Chondrocyte (in vitro differentiated cells): ENCODE results near the gene GRHL3. TPM values are rescaled to one million over a fixed set of nuclear protein-coding genes. Genes with fewer than 3 reads are reported as not detected.
"Not testable (repeated sequence)": the region's sequence is repeated elsewhere in the genome, so short reads cannot be mapped to it uniquely, and the experiment has no call there.

ENCODE experiments used
- DNase-seq: peaks from one replicate; pipeline ENCODE4 v3.0.0; 2021; ENCODE audit warnings: mixed read lengths, low spot score
- H3K27ac Mint-ChIP-seq: one replicate; pipeline ENCODE4 v1.8.0; 2021; ENCODE audit warnings: mild to moderate bottlenecking, moderate library complexity, mixed read lengths; ENCODE audit not compliant: unreplicated experiment
- H3K27me3 Mint-ChIP-seq: 2 replicates; pipeline ENCODE4 v1.8.0; 2021; ENCODE audit warnings: low read depth, mixed read lengths
- H3K36me3 Mint-ChIP-seq: 2 replicates; pipeline ENCODE4 v1.8.0; 2021; ENCODE audit warnings: low read depth, mixed read lengths
- H3K4me1 Mint-ChIP-seq: 2 replicates; pipeline ENCODE4 v1.8.0; 2021; ENCODE audit warnings: low read depth, mild to moderate bottlenecking, mixed read lengths
- H3K4me3 Mint-ChIP-seq: one replicate; pipeline ENCODE4 v1.8.0; 2021; ENCODE audit warnings: mild to moderate bottlenecking, moderate library complexity, mixed read lengths; ENCODE audit not compliant: unreplicated experiment
- H3K9me3 Mint-ChIP-seq: 2 replicates; pipeline ENCODE4 v1.8.0; 2021; ENCODE audit warnings: low read depth, mixed read lengths
- total RNA-seq: library from RNA; stranded (reverse); gene quantifications from 3 replicates; pipeline ENCODE4 v1.2.1, GENCODE V29; 2021
- TF ChIP-seq, protein P1 (sequence below): fragments of 200-600 bp; sonication (generic); IDR thresholded peaks from 2 replicates; pipeline ENCODE4 v1.5.0; 2021; ENCODE audit warnings: antibody characterized with exemption, mild to moderate bottlenecking, moderate library complexity

Gene GRHL3
- total RNA-seq, 1 donor from 2014 or later: 0.07 TPM

DNA sequence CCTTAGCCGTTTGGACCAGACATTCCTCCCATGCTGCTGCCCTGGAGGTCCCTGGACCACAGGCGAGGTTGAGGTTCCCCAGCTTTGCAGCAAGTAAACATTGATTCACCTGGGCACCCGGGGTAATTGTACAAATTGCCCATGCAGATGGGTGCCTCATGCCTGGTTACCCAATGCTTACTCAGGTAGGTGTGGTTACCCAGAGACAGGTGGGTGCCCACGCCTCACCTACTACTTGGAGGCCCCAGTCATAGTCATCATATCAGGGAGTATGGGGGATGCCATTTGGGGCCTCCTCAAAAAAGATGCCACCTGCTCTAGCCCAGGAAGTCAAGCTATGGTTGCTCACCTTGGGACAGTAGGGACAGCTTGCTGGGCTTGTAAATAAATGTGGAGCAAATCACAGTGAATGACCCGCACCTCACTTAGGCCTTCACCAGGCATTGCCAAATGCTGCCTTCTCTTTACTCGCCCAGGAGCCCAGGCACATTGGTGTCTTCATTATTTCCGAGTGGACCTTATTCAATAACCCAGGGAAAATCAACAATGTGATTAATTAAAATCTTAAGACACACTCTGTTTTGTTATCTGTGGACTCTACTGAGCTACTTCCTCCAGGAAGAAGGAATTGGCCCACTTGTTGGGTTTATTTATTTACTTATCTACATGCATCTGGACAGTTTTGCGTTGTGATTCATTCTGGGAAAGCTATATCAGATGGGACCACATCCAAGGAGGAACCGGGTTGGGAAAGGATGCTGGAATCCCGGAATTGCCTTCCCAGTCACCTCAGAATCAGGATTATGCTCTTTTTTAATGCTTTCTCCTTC, 35.6 kb upstream of the GRHL3 start:
- TF ChIP-seq, protein P1, sequence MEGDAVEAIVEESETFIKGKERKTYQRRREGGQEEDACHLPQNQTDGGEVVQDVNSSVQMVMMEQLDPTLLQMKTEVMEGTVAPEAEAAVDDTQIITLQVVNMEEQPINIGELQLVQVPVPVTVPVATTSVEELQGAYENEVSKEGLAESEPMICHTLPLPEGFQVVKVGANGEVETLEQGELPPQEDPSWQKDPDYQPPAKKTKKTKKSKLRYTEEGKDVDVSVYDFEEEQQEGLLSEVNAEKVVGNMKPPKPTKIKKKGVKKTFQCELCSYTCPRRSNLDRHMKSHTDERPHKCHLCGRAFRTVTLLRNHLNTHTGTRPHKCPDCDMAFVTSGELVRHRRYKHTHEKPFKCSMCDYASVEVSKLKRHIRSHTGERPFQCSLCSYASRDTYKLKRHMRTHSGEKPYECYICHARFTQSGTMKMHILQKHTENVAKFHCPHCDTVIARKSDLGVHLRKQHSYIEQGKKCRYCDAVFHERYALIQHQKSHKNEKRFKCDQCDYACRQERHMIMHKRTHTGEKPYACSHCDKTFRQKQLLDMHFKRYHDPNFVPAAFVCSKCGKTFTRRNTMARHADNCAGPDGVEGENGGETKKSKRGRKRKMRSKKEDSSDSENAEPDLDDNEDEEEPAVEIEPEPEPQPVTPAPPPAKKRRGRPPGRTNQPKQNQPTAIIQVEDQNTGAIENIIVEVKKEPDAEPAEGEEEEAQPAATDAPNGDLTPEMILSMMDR: no peak
- H3K4me3 Mint-ChIP-seq: no peak overlapping the region
- DNase-seq: no peak
- peaks cover 2% of the 10 kb centered on the region for H3K36me3 Mint-ChIP-seq
- peaks cover 10% of the 10 kb centered on the region for H3K27me3 Mint-ChIP-seq
- H3K27ac Mint-ChIP-seq: no peak overlapping the region
- H3K9me3 Mint-ChIP-seq: peaks cover 3% of the 10 kb centered on the region
- H3K4me1 Mint-ChIP-seq: peaks cover 8% of the 10 kb centered on the region

- peaks cover 2% of the 10 kb centered on the region for H3K36me3 Mint-ChIP-seq
- TF ChIP-seq, protein P1: no peak
- no peak overlapping the region for H3K4me3 Mint-ChIP-seq
- peaks cover 8% of the 10 kb centered on the region for H3K27me3 Mint-ChIP-seq
- H3K4me1 Mint-ChIP-seq: peaks cover 9% of the 10 kb centered on the region
- DNase-seq: no peak
- H3K27ac Mint-ChIP-seq: no peak overlapping the region
- peaks cover 3% of the 10 kb centered on the region for H3K9me3 Mint-ChIP-seq
Measured at GRCh38 chr1:24284156-24284471, 35.0 kb upstream of the GRHL3 start.

DNA sequence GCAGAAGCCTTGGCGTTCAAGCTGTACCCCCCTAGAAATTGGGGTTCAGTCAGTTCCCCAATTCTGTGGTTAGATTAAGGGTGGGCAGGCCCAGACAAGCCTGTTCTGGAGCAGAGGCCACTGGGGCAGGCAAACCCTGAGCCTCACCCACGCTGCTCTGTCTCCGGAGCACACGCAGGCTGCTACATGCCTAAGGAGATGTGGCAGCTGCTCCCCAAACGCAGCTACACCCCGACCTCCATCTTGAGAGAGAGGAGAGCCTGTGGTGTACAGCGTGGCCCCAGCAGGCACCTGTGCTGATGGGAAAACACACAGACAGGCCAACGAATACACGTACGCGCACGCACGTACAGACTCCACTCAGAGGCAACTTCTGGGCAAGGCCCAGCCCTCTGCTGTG, 33.9 kb upstream of the GRHL3 start:
- DNase-seq: no peak
- peaks cover 2% of the 10 kb centered on the region for H3K36me3 Mint-ChIP-seq
- peaks cover 3% of the 10 kb centered on the region for H3K9me3 Mint-ChIP-seq
- no peak overlapping the region for H3K4me3 Mint-ChIP-seq
- TF ChIP-seq, protein P1: no peak
- no peak overlapping the region for H3K27ac Mint-ChIP-seq
- H3K4me1 Mint-ChIP-seq: peaks cover 20% of the 10 kb centered on the region
- peaks cover 5% of the 10 kb centered on the region for H3K27me3 Mint-ChIP-seq

GRCh38 chr1:24286246-24287010, 32.7 kb upstream of the GRHL3 start:
- Mint-ChIP-seq H3K9me3 (no peaks in the 10 kb centered on the region), H3K4me1 (peaks cover 28% of the 10 kb centered on the region), H3K4me3 (no peak overlapping the region), H3K36me3 (no peaks in the 10 kb centered on the region), H3K27me3 (peaks cover 2% of the 10 kb centered on the region), H3K27ac (no peak overlapping the region)
- DNase-seq: no peak
- TF ChIP-seq, protein P1: no peak

DNA sequence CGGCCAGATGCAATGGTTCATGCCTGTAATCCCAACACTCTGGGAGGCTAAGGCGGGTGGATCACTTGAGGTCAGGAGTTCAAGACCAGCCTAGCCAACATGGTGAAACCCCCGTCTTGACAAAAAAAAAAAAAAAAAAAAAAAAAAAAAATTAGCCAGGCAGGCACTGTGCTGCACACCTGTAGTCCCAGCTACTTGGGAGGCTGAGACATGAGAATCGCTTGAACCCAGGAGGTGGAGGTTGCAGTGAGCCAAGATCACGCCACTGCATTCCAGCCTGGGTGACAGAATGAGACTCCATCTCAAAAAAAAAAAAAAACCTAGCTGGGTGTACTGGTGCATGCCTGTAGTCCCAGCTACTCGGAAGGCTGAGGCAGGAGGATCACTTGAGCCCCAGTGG, 31.4 kb upstream of the GRHL3 start:
- not testable (repeated sequence) for DNase-seq, H3K9me3 Mint-ChIP-seq, H3K36me3 Mint-ChIP-seq, H3K27me3 Mint-ChIP-seq, H3K27ac Mint-ChIP-seq, H3K4me3 Mint-ChIP-seq
- H3K4me1 Mint-ChIP-seq: peaks cover 28% of the 10 kb centered on the region
